MCF 10A (cell line): ENCODE results near the gene TM7SF3. TPM values are rescaled to one million over a fixed set of nuclear protein-coding genes. Genes with fewer than 3 reads are reported as not detected.
"Not testable (repeated sequence)": the region's sequence is repeated elsewhere in the genome, so short reads cannot be mapped to it uniquely, and the experiment has no call there.

Experiments
- BruUV-seq: library from RNA; stranded (reverse); fragments of 400-500 nt; replicated peaks from 2 replicates; lab custom pipeline; 2021; lab: Mats Ljungman, UMichigan
- CTCF ChIA-PET: fragments of 300-600 bp; sonication (Branson Sonifier 250); formaldehyde crosslinking; extraction: SDS; loops from one replicate; lab custom pipeline; 2021; ENCODE audit warnings: antibody characterized with exemption, inconsistent platforms; lab: Yijun Ruan, JAX
- POLR2A ChIA-PET: fragments of 300-600, 350-650 bp; sonication (Branson Sonifier 250); formaldehyde crosslinking; extraction: SDS; loops from one replicate; lab custom pipeline; 2020; ENCODE audit warnings: antibody characterized with exemption, inconsistent platforms; lab: Yijun Ruan, JAX
- DNase-seq: peaks from one replicate; pipeline ENCODE4 v3.0.0-alpha.2; 2018; ENCODE audit not compliant: unreplicated experiment
- H3K27ac Mint-ChIP-seq: one replicate; pipeline ENCODE4 v1.8.0; 2022; ENCODE audit warnings: mild to moderate bottlenecking, low read depth, mixed read lengths; ENCODE audit not compliant: unreplicated experiment
- H3K27me3 Mint-ChIP-seq: one replicate; pipeline ENCODE4 v1.8.0; 2022; ENCODE audit warnings: mixed read lengths; ENCODE audit not compliant: insufficient read depth, unreplicated experiment
- H3K36me3 Mint-ChIP-seq: one replicate; pipeline ENCODE4 v1.8.0; 2022; ENCODE audit warnings: mild to moderate bottlenecking, moderate library complexity, mixed read lengths; ENCODE audit not compliant: insufficient read depth, unreplicated experiment
- H3K4me1 Mint-ChIP-seq: one replicate; pipeline ENCODE4 v1.8.0; 2022; ENCODE audit warnings: mixed read lengths; ENCODE audit not compliant: insufficient read depth, unreplicated experiment
- H3K4me3 Mint-ChIP-seq: one replicate; pipeline ENCODE4 v1.8.0; 2022; ENCODE audit warnings: mild to moderate bottlenecking, moderate library complexity, mixed read lengths; ENCODE audit not compliant: unreplicated experiment
- H3K9me3 Mint-ChIP-seq: one replicate; pipeline ENCODE4 v1.8.0; 2022; ENCODE audit warnings: mixed read lengths; ENCODE audit not compliant: unreplicated experiment
- CTCF ChIP-seq: fragments of 200-600 bp; IDR thresholded peaks from one replicate; pipeline ENCODE4 v1.8.0; 2022; ENCODE audit warnings: antibody characterized with exemption, mild to moderate bottlenecking; ENCODE audit not compliant: unreplicated experiment
- intact Hi-C: fragments of 100-400 bp; cut with micrococcal nuclease; formaldehyde crosslinking; loops from 2 replicates; pipeline ENCODE4 v1.14.1; 2022
- total RNA-seq: library from RNA; stranded (reverse); gene quantifications from 2 replicates; pipeline ENCODE4 v1.2.3, GENCODE V29; 2022

Gene TM7SF3
- total RNA-seq, 1 experiment from 2014 or later: 119 TPM

- intact Hi-C loops: no loop called here
- Mint-ChIP-seq H3K4me3 (no peak overlapping the region), H3K27me3 (no peaks in the 10 kb centered on the region), H3K36me3 (peaks cover 53% of the 10 kb centered on the region), H3K9me3 (no peaks in the 10 kb centered on the region), H3K4me1 (no peaks in the 10 kb centered on the region), H3K27ac (no peak overlapping the region)
- no TSS peak for BruUV-seq
- no peak for TF ChIP-seq CTCF
- CTCF ChIA-PET: no interaction called here
- POLR2A ChIA-PET: interaction anchor here (1.0 to 1.7 kb wide), 5 partner anchors 7 to 50 kb away, joined by 3 to 6 read pairs (median 5); no protein-coding TSS in a partner anchor
- DNase-seq: peak; percentile 15
Observed at GRCh38 chr12:26963413-26963812, 50.8 kb downstream of the TM7SF3 start.

DNA sequence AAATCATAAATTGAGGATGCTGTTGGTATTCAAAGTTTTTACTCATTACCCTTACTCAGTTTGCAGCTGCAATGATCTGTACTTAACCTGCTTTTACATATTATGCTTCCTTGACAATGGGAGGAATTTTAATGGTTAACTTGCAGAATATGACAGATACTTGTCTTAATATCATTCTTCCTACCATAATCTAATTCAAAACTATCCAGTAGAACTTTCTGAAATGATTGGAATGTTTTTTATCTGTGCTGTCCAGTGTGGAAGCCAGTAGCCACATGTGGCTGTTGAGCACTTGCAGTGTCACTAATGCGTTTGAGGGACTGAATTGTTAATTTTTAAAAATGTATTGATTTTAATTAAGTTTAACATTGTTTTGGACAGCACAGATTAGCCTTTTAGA is 52.4 kb downstream of the TM7SF3 start:
- CTCF ChIA-PET: interaction anchor here (0.6 kb wide), 1 partner anchor 78 kb away, joined by 3 read pairs; no protein-coding TSS in a partner anchor
- H3K36me3 Mint-ChIP-seq: peaks cover 55% of the 10 kb centered on the region
- no TSS peak for BruUV-seq
- POLR2A ChIA-PET: interaction anchor here (0.7 to 1.5 kb wide), 2 partner anchors 25 to 51 kb away, joined by 3 to 4 read pairs; no protein-coding TSS in a partner anchor
- H3K4me1 Mint-ChIP-seq: no peaks in the 10 kb centered on the region
- H3K27ac Mint-ChIP-seq: no peak overlapping the region
- no peaks in the 10 kb centered on the region for H3K27me3 Mint-ChIP-seq
- no peaks in the 10 kb centered on the region for H3K9me3 Mint-ChIP-seq
- intact Hi-C loops: no loop called here
- no peak for DNase-seq
- TF ChIP-seq CTCF: no peak
- no peak overlapping the region for H3K4me3 Mint-ChIP-seq

DNA sequence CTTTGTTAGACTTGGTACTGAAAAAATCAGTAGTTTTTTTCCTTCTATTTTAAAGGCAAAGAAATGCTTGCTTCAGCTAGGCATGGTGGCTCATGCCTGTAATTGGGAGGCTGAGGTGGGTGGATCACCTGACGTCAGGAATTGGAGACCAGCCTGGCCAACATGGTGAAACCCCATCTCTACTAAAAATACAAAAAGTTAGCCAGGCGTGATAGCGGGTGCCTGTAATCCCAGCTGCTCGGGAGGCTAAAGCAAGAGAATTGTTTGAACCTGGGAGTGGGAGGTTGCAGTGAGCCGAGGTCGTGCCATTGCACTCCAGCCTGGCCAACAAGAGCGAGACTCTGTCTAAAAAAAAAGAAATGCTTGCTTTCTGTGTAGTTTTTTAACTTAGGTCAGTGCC is 52.8 kb downstream of the TM7SF3 start:
- DNase-seq, H3K9me3 Mint-ChIP-seq, H3K4me3 Mint-ChIP-seq, BruUV-seq, H3K27me3 Mint-ChIP-seq, intact Hi-C loops, H3K4me1 Mint-ChIP-seq, H3K27ac Mint-ChIP-seq: not testable (repeated sequence)
- ChIA-PET CTCF (interaction anchor here (0.6 kb wide), 1 partner anchor 79 kb away, joined by 3 read pairs; no protein-coding TSS in a partner anchor), POLR2A (interaction anchor here (1.5 kb wide), 1 partner anchor 52 kb away, joined by 4 read pairs; no protein-coding TSS in a partner anchor)
- peaks cover 55% of the 10 kb centered on the region for H3K36me3 Mint-ChIP-seq

GRCh38 chr12:26954027-26954426 is 60.2 kb downstream of the TM7SF3 start:
- POLR2A ChIA-PET: interaction anchor here (1.3 to 1.7 kb wide), 4 partner anchors 8 to 15 kb away, joined by 3 to 5 read pairs (median 4); partner anchors contain the start of gene FGFR1OP2
- TF ChIP-seq CTCF: no peak
- Mint-ChIP-seq H3K27ac (no peak overlapping the region), H3K4me1 (no peaks in the 10 kb centered on the region), H3K9me3 (no peaks in the 10 kb centered on the region), H3K36me3 (peaks cover 40% of the 10 kb centered on the region), H3K4me3 (no peak overlapping the region), H3K27me3 (no peaks in the 10 kb centered on the region)
- no peak for DNase-seq
- CTCF ChIA-PET: no interaction called here
- intact Hi-C loops: no loop called here
- BruUV-seq: no TSS peak
